Measurements from ENCODE around the gene TARBP1. TPM values are rescaled to one million over a fixed set of nuclear protein-coding genes. Genes with fewer than 3 reads are reported as not detected.
"Not testable (repeated sequence)": the region's sequence is repeated elsewhere in the genome, so short reads cannot be mapped to it uniquely, and the experiment has no call there.

The TARBP1 gene
- total RNA-seq, 1 donor from 2014 or later: 24.6 TPM

GRCh38 chr1:234362558-234362957, 116.4 kb downstream of the TARBP1 start:
- Histone ChIP-seq H3K4me1 (no peaks in the 10 kb centered on the region), H3K9me3 (no peaks in the 10 kb centered on the region), H3K27me3 (ENCODE audit: low read depth) (no peaks in the 10 kb centered on the region), H3K4me3 (no peak overlapping the region), H3K27ac (no peak overlapping the region), H3K36me3 (no peaks in the 10 kb centered on the region)
- no peak for TF ChIP-seq CTCF (IDR thresholded peaks at IDR 0.05)
- intact Hi-C loops (cut with DNase I): no loop called here
- ATAC-seq (no peak), DNase-seq (no peak)

GRCh38 chr1:234361102-234361603, 117.8 kb downstream of the TARBP1 start:
- no peaks in the 10 kb centered on the region for H3K36me3 ChIP-seq
- intact Hi-C loops (cut with DNase I): no loop called here
- no peaks in the 10 kb centered on the region for H3K9me3 ChIP-seq
- DNase-seq: no peak
- TF ChIP-seq CTCF (IDR thresholded peaks at IDR 0.05): no peak
- no peak overlapping the region for H3K4me3 ChIP-seq
- no peaks in the 10 kb centered on the region for H3K4me1 ChIP-seq
- no peaks in the 10 kb centered on the region for H3K27me3 ChIP-seq (ENCODE audit: low read depth)
- ATAC-seq: no peak
- no peak overlapping the region for H3K27ac ChIP-seq

GRCh38 chr1:234357831-234358230, 121.1 kb downstream of the TARBP1 start:
- Histone ChIP-seq H3K27ac (no peak overlapping the region), H3K27me3 (ENCODE audit: low read depth) (no peaks in the 10 kb centered on the region), H3K4me3 (no peak overlapping the region), H3K36me3 (no peaks in the 10 kb centered on the region), H3K4me1 (no peaks in the 10 kb centered on the region), H3K9me3 (no peaks in the 10 kb centered on the region)
- no peak for TF ChIP-seq CTCF (IDR thresholded peaks at IDR 0.05)
- ATAC-seq: no peak
- no peak for DNase-seq
- intact Hi-C loops (cut with DNase I): no loop called here

- H3K27ac ChIP-seq: peak overlapping the region; percentile 57
- H3K4me3 ChIP-seq: peak overlapping the region; percentile 49
- H3K4me1 ChIP-seq; H3K9me3 ChIP-seq; H3K27me3 ChIP-seq (ENCODE audit: low read depth); intact Hi-C loops (cut with DNase I); H3K36me3 ChIP-seq: not testable (repeated sequence)
- ATAC-seq: peak; percentile 83 to 89
- DNase-seq: peak; percentile 79
Measured at GRCh38 chr1:234356615-234357269, 122.2 kb downstream of the TARBP1 start.

DNA sequence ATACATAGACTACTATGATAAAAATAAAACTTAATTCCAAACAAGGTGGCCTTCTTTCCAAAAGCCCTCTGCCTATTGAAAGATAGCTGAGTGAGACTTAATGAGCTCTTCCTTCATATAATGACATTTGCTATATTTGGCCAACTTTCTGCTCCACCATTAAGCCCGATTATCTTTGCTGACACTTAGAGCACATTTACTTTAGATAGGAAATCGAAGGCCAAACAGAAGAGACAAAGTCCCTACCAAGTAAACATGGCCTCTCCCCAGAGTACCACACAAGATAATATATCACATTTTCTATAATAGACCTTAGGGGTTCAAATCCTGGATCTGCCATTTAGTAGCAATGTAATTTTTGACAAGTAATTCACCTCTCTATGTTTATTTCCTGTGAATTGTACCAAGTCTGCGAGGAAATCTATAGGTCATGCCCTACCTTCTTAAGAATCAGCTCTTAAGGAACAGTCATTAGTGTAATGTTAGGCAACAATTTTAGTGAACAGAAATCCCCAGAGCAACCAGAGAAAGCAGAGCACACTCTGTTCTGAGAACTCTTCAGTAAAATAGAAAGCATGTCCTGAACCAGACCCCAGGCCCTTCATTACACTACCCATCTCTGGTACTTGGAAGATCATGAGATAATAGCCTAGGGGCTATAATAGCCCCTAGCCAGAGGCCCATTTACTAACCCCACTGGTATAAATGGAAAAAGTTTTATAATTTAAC, 123.0 kb downstream of the TARBP1 start:
- Histone ChIP-seq H3K27me3 (ENCODE audit: low read depth) (no peaks in the 10 kb centered on the region), H3K36me3 (no peaks in the 10 kb centered on the region), H3K27ac (no peak overlapping the region), H3K9me3 (no peaks in the 10 kb centered on the region), H3K4me3 (no peak overlapping the region), H3K4me1 (no peaks in the 10 kb centered on the region)
- TF ChIP-seq CTCF (IDR thresholded peaks at IDR 0.05): no peak
- DNase-seq: no peak
- no peak for ATAC-seq
- intact Hi-C loops (cut with DNase I): no loop called here

GRCh38 chr1:234348964-234349363, 130.0 kb downstream of the TARBP1 start:
- no peaks in the 10 kb centered on the region for H3K4me1 ChIP-seq
- DNase-seq (no peak), ATAC-seq (no peak)
- no peak overlapping the region for H3K27ac ChIP-seq
- peaks cover 13% of the 10 kb centered on the region for H3K27me3 ChIP-seq (ENCODE audit: low read depth)
- TF ChIP-seq CTCF (IDR thresholded peaks at IDR 0.05): no peak
- no peaks in the 10 kb centered on the region for H3K36me3 ChIP-seq
- intact Hi-C loops (cut with DNase I): no loop called here
- H3K4me3 ChIP-seq: no peak overlapping the region
- H3K9me3 ChIP-seq: no peaks in the 10 kb centered on the region

Measured in lower lobe of right lung (tissue), 2 donors.